Fibroblast of lung (primary cell): ENCODE data around the gene CCDC34.

ENCODE experiments used
- CTCF ChIP-seq, 2 donors: IDR thresholded peaks in 1 of 2; conservative IDR thresholded peaks in 1 of 2; 1 replicate in 1 of 2; 2 replicates in 1 of 2; pipeline ENCODE4 v1.5.1; 2011 to 2012; ENCODE audit warnings: low read length in 2 of 2, control low read depth in 1 of 2, inconsistent platforms in 1 of 2, low read depth in 1 of 2, mild to moderate bottlenecking in 1 of 2
- EZH2 ChIP-seq: IDR thresholded peaks from 2 replicates; pipeline ENCODE4 v1.5.1; 2012; ENCODE audit warnings: low read length, control low read depth, mild to moderate bottlenecking; ENCODE audit errors: missing control alignments

- no peak for TF ChIP-seq CTCF (conservative IDR thresholded peaks at IDR 0.05 in 1 of 2, IDR thresholded peaks at IDR 0.05 in 1 of 2; ENCODE audit: low read depth in 1 of 2, low read length in 2 of 2)
- TF ChIP-seq EZH2 = no peak
Observed at GRCh38 chr11:27339941-27340340, 23.1 kb downstream of the CCDC34 start.
